ENCODE measurements around the gene SPATA21. TPM values are rescaled to one million over a fixed set of nuclear protein-coding genes. Genes with fewer than 3 reads are reported as not detected.

SPATA21 gene
- total RNA-seq, 1 experiment from 2014 or later: not detected

DNA sequence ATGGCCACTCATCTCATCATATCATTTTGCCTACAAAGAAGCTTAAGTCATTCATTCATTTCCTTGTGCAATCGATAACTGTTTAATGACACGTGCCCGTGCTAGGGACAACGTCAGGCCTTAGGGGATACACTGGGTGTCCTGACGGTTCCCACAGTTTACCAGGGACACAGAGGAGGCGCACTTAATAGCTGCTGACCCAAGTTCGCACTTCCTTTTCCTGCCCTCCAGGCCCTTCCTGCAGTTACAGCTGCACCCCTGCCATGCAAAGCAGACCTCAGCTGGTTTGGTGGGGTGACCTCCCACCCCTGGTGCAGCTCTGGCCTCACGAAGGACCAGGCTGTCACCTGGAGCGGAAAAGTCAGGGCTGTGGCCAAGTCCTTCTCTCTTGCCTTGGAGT, 4.2 kb downstream of the SPATA21 start:
- H3K9me3 Mint-ChIP-seq: peaks cover 4% of the 10 kb centered on the region; the same call in 1 of the 2 replicates
- TF ChIP-seq CREB1 (CRISPR knock-in tag; IDR thresholded peaks at IDR 0.05): no peak
- TF ChIP-seq ZNF232 (CRISPR knock-in tag; IDR thresholded peaks at IDR 0.05): no peak
- TF ChIP-seq RORB (CRISPR knock-in tag; IDR thresholded peaks at IDR 0.05): no peak
- no peak for TF ChIP-seq NR2C2 (CRISPR knock-in tag; IDR thresholded peaks at IDR 0.05)
- TF ChIP-seq CREM (CRISPR knock-in tag; IDR thresholded peaks at IDR 0.05): no peak
- TF ChIP-seq SMAD3 (CRISPR knock-in tag; IDR thresholded peaks at IDR 0.05; ENCODE audit: borderline replicate concordance): no peak
- no peak for TF ChIP-seq ZNF219 (CRISPR knock-in tag; IDR thresholded peaks at IDR 0.05; ENCODE audit: borderline replicate concordance)
- TF ChIP-seq ESRRA (CRISPR knock-in tag; IDR thresholded peaks at IDR 0.05; ENCODE audit: borderline replicate concordance): no peak
- TF ChIP-seq TEAD4 (CRISPR knock-in tag; IDR thresholded peaks at IDR 0.05): no peak
- no peak for TF ChIP-seq FOXP1 (CRISPR knock-in tag; IDR thresholded peaks at IDR 0.05; ENCODE audit: borderline replicate concordance)
- no peak for TF ChIP-seq HMGA2 (CRISPR knock-in tag; IDR thresholded peaks at IDR 0.05)
- TF ChIP-seq, protein P1, sequence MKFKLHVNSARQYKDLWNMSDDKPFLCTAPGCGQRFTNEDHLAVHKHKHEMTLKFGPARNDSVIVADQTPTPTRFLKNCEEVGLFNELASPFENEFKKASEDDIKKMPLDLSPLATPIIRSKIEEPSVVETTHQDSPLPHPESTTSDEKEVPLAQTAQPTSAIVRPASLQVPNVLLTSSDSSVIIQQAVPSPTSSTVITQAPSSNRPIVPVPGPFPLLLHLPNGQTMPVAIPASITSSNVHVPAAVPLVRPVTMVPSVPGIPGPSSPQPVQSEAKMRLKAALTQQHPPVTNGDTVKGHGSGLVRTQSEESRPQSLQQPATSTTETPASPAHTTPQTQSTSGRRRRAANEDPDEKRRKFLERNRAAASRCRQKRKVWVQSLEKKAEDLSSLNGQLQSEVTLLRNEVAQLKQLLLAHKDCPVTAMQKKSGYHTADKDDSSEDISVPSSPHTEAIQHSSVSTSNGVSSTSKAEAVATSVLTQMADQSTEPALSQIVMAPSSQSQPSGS (CRISPR knock-in tag; IDR thresholded peaks at IDR 0.05; ENCODE audit: borderline replicate concordance, low read depth): no peak
- no peak for TF ChIP-seq ZNF263 (CRISPR knock-in tag; IDR thresholded peaks at IDR 0.05; ENCODE audit: low read depth)
- no peak for TF ChIP-seq ATF1 (CRISPR knock-in tag; IDR thresholded peaks at IDR 0.05)
- DNase-seq (ENCODE audit: low spot score) (no peak), ATAC-seq (no peak)
- H3K36me3 Mint-ChIP-seq: no peaks in the 10 kb centered on the region
- H3K27ac Mint-ChIP-seq: no peak overlapping the region
- ChIA-PET CTCF (interaction anchor here (2.2 kb wide), 1 partner anchor 8 kb away, joined by 6 read pairs; the partner anchor contains the start of gene NECAP2), POLR2A (no interaction called here)
- H3K4me3 Mint-ChIP-seq: no peak overlapping the region
- peaks cover 2% of the 10 kb centered on the region; the same call in 1 of the 2 replicates for H3K27me3 Mint-ChIP-seq (ENCODE audit: low read depth)
- H3K4me1 Mint-ChIP-seq: peaks cover 4% of the 10 kb centered on the region

DNA sequence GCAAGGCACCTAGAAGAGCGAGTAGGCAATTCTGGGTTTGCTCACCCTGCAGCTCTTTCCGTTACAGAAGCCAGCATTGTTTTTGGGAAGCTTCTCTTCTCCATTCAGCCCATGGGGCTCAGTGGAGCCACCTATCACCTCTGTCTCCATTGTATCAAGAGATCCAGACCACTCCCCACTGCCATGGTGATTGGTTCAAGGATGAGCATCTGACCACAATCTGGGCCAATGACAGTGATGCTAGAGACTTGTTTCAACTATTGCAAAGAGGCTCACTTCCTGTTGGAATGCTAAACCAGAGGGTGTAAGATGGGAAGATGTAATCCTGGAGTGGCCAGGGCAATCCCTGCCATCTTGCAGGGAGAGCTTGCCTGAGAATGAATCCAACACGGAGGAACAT, 6.6 kb downstream of the SPATA21 start:
- peaks cover 4% of the 10 kb centered on the region for H3K4me1 Mint-ChIP-seq
- H3K27me3 Mint-ChIP-seq (ENCODE audit: low read depth): peaks cover 2% of the 10 kb centered on the region; the same call in 1 of the 2 replicates
- peak overlapping the region; percentile 1; the same call in 1 of the 2 replicates for H3K27ac Mint-ChIP-seq
- H3K4me3 Mint-ChIP-seq: no peak overlapping the region
- H3K36me3 Mint-ChIP-seq: no peaks in the 10 kb centered on the region
- TF ChIP-seq, protein P2, sequence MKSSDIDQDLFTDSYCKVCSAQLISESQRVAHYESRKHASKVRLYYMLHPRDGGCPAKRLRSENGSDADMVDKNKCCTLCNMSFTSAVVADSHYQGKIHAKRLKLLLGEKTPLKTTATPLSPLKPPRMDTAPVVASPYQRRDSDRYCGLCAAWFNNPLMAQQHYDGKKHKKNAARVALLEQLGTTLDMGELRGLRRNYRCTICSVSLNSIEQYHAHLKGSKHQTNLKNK (CRISPR knock-in tag; IDR thresholded peaks at IDR 0.05): no peak
- no peak for TF ChIP-seq ERG (CRISPR knock-in tag; IDR thresholded peaks at IDR 0.05)
- TF ChIP-seq, protein P3, sequence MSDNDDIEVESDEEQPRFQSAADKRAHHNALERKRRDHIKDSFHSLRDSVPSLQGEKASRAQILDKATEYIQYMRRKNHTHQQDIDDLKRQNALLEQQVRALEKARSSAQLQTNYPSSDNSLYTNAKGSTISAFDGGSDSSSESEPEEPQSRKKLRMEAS (CRISPR knock-in tag; IDR thresholded peaks at IDR 0.05): no peak
- TF ChIP-seq, protein P4, sequence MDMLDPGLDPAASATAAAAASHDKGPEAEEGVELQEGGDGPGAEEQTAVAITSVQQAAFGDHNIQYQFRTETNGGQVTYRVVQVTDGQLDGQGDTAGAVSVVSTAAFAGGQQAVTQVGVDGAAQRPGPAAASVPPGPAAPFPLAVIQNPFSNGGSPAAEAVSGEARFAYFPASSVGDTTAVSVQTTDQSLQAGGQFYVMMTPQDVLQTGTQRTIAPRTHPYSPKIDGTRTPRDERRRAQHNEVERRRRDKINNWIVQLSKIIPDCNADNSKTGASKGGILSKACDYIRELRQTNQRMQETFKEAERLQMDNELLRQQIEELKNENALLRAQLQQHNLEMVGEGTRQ (CRISPR knock-in tag; IDR thresholded peaks at IDR 0.05): peak; percentile 74
- no peak for TF ChIP-seq ATF3 (CRISPR knock-in tag; conservative IDR thresholded peaks at IDR 0.05)
- no peak for TF ChIP-seq ZNF232 (CRISPR knock-in tag; IDR thresholded peaks at IDR 0.05)
- TF ChIP-seq NFYB (CRISPR knock-in tag; conservative IDR thresholded peaks at IDR 0.05; ENCODE audit: low read depth): peak; percentile 65
- ChIA-PET CTCF (interaction anchor here (0.6 to 2.2 kb wide), 6 partner anchors 9 to 348 kb away, joined by 3 to 6 read pairs (median 4); partner anchors contain the start of genes FBXO42 and NECAP2), POLR2A (interaction anchor here (0.7 kb wide), 1 partner anchor 193 kb away, joined by 6 read pairs; no protein-coding TSS in a partner anchor)
- DNase-seq (ENCODE audit: low spot score): no peak
- H3K9me3 Mint-ChIP-seq: peaks cover 4% of the 10 kb centered on the region; the same call in 1 of the 2 replicates
- peak; percentile 94 for ATAC-seq

Data from WTC11 (cell line).